Non-pigmented ciliary epithelial cell (primary cell): ENCODE results near the gene TBX4.

Source experiments
- DNase-seq: peaks from one replicate; pipeline ENCODE4 v3.0.0-alpha.2; 2010; ENCODE audit warnings: low read depth

Gene TBX4

GRCh38 chr17:61465550-61466237 is 13.5 kb downstream of the TBX4 start:
- no peak for DNase-seq

- DNase-seq = no peak
Observed at GRCh38 chr17:61466246-61466645, 14.0 kb downstream of the TBX4 start.

GRCh38 chr17:61467416-61468262 is 15.4 kb downstream of the TBX4 start:
- DNase-seq = no peak

DNA sequence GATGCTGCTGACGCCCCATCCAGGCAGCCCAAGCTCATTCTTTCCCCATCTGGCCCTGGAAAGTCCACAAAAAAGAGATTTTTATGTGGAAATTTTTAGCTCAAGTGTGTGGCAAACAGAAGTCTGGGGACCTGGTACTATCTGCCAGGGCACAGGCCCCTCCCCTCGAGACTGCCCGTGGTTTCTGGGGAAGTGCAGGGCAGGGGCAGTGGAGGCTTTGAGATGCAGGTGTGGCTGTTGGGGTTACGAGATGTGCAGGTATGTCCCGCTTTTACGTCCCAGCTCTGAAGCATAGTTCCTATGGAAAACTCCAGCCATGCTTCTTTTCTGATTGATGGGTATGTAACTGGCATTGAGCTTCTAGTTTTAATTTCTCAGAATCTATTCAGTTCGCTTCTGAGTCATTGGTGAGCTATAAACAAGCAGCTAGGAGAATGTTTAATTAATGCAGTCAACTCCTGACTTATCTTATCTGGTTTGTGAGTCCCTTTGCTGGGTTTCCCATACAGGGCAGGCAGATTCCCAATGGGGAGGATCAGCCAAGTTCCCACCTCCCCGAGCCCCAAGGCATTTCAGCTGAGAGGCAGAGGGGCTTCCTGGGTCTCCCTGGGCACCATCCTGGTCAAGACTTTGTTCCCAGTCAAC is 16.2 kb downstream of the TBX4 start:
- no peak for DNase-seq

- no peak for DNase-seq
Observed at GRCh38 chr17:61469474-61469873, 17.3 kb downstream of the TBX4 start.

GRCh38 chr17:61469949-61470348 is 17.7 kb downstream of the TBX4 start:
- no peak for DNase-seq

GRCh38 chr17:61470530-61471136 is 18.4 kb downstream of the TBX4 start:
- DNase-seq = no peak

GRCh38 chr17:61474235-61474927 is 22.2 kb downstream of the TBX4 start:
- DNase-seq = no peak

- no peak for DNase-seq
Observed at GRCh38 chr17:61474934-61475333, 22.7 kb downstream of the TBX4 start.

GRCh38 chr17:61475726-61476125 is 23.5 kb downstream of the TBX4 start:
- no peak for DNase-seq

- no peak for DNase-seq
Observed at GRCh38 chr17:61476476-61477203, 24.4 kb downstream of the TBX4 start.

DNA sequence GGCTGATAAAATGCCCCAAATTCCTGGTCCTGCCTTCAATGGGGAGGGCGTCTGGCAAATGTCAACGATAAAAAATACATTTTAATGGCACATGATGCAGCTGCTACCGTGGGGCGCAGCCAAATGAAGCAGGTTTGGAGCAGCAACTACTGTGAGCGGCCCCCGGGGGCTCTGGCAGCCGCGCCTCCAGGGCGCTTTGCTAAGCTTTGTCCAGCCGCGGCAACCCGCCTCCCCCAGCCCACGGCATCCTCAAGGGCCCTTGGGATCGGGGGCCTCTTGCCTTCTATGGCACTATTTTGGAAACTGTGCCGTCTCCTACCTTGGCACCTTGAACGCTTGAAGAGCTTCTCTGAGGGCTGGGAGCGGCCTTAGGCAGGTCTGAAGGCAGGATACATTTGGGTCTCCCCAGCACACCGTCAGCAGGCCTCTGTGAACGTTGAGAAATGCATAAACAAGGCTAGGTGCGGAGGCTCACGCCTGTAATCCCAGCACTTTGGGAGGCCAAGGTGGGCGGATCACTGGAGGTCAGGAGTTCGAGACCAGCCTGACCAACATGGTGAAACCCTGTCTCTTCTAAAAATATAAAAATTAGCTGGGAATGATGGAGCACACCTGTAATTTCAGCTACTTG is 25.1 kb downstream of the TBX4 start:
- DNase-seq = no peak

DNA sequence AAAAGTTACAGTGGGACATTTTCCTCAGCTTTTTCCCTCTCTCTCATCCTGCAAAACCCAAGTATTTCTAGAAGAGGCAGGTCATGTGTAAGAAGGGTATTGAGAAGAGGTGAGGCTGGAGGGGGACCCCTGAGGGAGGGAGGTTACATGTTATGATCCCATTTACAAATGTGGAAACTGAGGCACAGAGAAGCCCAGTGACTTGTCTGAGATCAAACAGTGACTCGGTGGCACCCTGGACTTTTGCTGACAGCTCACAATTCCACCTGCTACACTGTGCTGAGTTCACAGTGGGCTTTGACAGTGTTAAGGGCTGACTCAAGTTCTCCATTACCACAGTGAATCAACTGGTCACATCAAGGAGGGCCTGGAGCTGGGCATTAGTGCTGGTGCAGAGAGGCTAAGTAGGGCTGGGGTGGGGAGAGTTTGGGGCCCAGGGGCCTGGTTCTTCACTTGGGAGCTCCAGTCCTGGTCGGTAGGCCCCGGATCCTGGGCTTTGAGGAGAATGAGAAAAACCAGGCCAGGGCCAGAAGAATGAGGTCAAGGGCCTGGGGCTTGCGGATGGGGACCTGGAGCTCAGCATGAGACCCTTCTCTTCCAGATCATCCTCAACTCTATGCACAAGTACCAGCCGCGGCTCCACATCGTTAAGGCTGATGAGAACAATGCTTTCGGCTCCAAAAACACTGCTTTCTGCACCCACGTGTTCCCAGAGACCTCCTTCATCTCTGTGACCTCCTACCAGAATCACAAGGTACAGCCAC is 26.0 kb downstream of the TBX4 start:
- no peak for DNase-seq

GRCh38 chr17:61478790-61479492 is 26.7 kb downstream of the TBX4 start:
- no peak for DNase-seq

GRCh38 chr17:61479493-61480413 is 27.5 kb downstream of the TBX4 start:
- no peak for DNase-seq

DNA sequence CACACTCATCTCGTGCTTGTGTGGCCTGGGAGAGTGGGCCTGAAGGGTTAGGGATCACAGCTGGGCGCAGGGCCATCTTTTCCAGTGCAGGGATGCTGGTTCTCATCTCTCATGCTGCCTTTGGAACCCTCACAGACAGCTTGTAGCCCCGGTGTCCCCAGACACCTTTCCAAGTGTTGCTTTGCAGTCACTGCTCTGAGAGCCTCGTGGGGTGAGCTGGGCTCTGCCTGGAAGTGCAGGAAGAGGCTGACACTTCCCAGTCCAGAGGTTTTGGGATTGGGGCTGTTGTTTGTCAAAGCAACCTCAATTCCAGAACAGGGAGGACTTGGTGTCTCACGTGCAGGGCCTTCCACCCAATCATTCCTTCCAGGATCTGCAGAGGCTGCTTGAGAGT is 28.2 kb downstream of the TBX4 start:
- no peak for DNase-seq

DNA sequence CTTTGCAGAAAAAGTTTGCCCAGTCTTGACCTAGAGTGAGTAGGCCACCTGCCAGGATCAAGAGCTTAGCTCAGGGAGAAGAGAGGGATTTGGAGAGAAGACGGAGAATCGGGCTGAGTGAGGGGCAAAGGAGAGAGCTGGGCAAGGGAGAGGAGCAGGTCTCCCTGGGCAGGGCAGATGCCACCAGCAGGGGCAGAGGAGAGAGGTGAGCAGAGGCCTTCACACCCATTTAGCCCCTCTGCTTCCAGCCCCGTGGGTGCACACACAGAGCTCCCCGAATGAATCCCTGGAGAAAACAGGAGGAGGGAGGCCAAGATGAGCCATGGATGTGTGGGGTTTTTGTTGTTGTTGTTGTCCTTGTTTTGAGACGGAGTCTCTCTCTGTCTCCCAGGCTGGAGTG is 29.2 kb downstream of the TBX4 start:
- DNase-seq = no peak

GRCh38 chr17:61482467-61482866 is 30.2 kb downstream of the TBX4 start:
- DNase-seq = no peak
